Measurements from ENCODE around the gene BRD7.

GRCh38 chr16:50295541-50296132, 73.2 kb downstream of the BRD7 start:
- no peak for TF ChIP-seq CTCF (IDR thresholded peaks at IDR 0.05)
- no peak for TF ChIP-seq POLR2A (IDR thresholded peaks at IDR 0.05)
